Measurements from ENCODE around the gene CHN1.

The CHN1 gene

GRCh38 chr2:174785481-174785880 is 219.7 kb downstream of the CHN1 start:
- H3K36me3 ChIP-seq (ENCODE audit: control insufficient read depth, insufficient read depth, low read length): no peaks in the 10 kb centered on the region
- no peak overlapping the region for H3K4me3 ChIP-seq (ENCODE audit: low read depth, low read length)
- no peak overlapping the region for H3K27ac ChIP-seq (ENCODE audit: low read depth, low read length)
- H3K9ac ChIP-seq (ENCODE audit: low read depth, low read length): no peak overlapping the region
- H3K4me1 ChIP-seq (ENCODE audit: control insufficient read depth, insufficient read depth, low read length): peaks cover 32% of the 10 kb centered on the region
- no peaks in the 10 kb centered on the region for H3K9me3 ChIP-seq (ENCODE audit: control insufficient read depth, insufficient read depth, low read length)
- H3K27me3 ChIP-seq (ENCODE audit: control insufficient read depth, insufficient read depth, low read length): no peaks in the 10 kb centered on the region

- H3K27me3 ChIP-seq (ENCODE audit: control insufficient read depth, insufficient read depth, low read length): no peaks in the 10 kb centered on the region
- no peak overlapping the region for H3K27ac ChIP-seq (ENCODE audit: low read depth, low read length)
- no peaks in the 10 kb centered on the region for H3K9me3 ChIP-seq (ENCODE audit: control insufficient read depth, insufficient read depth, low read length)
Observed at GRCh38 chr2:174784909-174785308, 220.3 kb downstream of the CHN1 start.

GRCh38 chr2:174784316-174784715 is 220.9 kb downstream of the CHN1 start:
- Histone ChIP-seq H3K9me3 (ENCODE audit: control insufficient read depth, insufficient read depth, low read length) (no peaks in the 10 kb centered on the region), H3K36me3 (ENCODE audit: control insufficient read depth, insufficient read depth, low read length) (no peaks in the 10 kb centered on the region), H3K27ac (ENCODE audit: low read depth, low read length) (no peak overlapping the region), H3K27me3 (ENCODE audit: control insufficient read depth, insufficient read depth, low read length) (no peaks in the 10 kb centered on the region), H3K9ac (ENCODE audit: low read depth, low read length) (no peak overlapping the region), H3K4me1 (ENCODE audit: control insufficient read depth, insufficient read depth, low read length) (peaks cover 43% of the 10 kb centered on the region), H3K4me3 (ENCODE audit: low read depth, low read length) (no peak overlapping the region)

More at GRCh38 chr2:174784909-174785308, 220.3 kb downstream of the CHN1 start:
- Histone ChIP-seq H3K4me3 (ENCODE audit: low read depth, low read length) (no peak overlapping the region), H3K4me1 (ENCODE audit: control insufficient read depth, insufficient read depth, low read length) (peaks cover 37% of the 10 kb centered on the region), H3K36me3 (ENCODE audit: control insufficient read depth, insufficient read depth, low read length) (no peaks in the 10 kb centered on the region), H3K9ac (ENCODE audit: low read depth, low read length) (no peak overlapping the region)

GRCh38 chr2:174781996-174782395 is 223.2 kb downstream of the CHN1 start:
- Histone ChIP-seq H3K4me3 (ENCODE audit: low read depth, low read length) (no peak overlapping the region), H3K4me1 (ENCODE audit: control insufficient read depth, insufficient read depth, low read length) (peaks cover 34% of the 10 kb centered on the region), H3K9me3 (ENCODE audit: control insufficient read depth, insufficient read depth, low read length) (no peaks in the 10 kb centered on the region), H3K9ac (ENCODE audit: low read depth, low read length) (no peak overlapping the region), H3K36me3 (ENCODE audit: control insufficient read depth, insufficient read depth, low read length) (no peaks in the 10 kb centered on the region), H3K27me3 (ENCODE audit: control insufficient read depth, insufficient read depth, low read length) (no peaks in the 10 kb centered on the region), H3K27ac (ENCODE audit: low read depth, low read length) (no peak overlapping the region)

- Histone ChIP-seq H3K27me3 (ENCODE audit: control insufficient read depth, insufficient read depth, low read length) (no peaks in the 10 kb centered on the region), H3K4me1 (ENCODE audit: control insufficient read depth, insufficient read depth, low read length) (peaks cover 37% of the 10 kb centered on the region), H3K27ac (ENCODE audit: low read depth, low read length) (no peak overlapping the region), H3K9ac (ENCODE audit: low read depth, low read length) (no peak overlapping the region), H3K36me3 (ENCODE audit: control insufficient read depth, insufficient read depth, low read length) (no peaks in the 10 kb centered on the region), H3K4me3 (ENCODE audit: low read depth, low read length) (no peak overlapping the region), H3K9me3 (ENCODE audit: control insufficient read depth, insufficient read depth, low read length) (no peaks in the 10 kb centered on the region)
Observed at GRCh38 chr2:174781298-174781697, 223.9 kb downstream of the CHN1 start.

- Histone ChIP-seq H3K9ac (ENCODE audit: low read depth, low read length) (no peak overlapping the region), H3K4me1 (ENCODE audit: control insufficient read depth, insufficient read depth, low read length) (peaks cover 36% of the 10 kb centered on the region), H3K4me3 (ENCODE audit: low read depth, low read length) (no peak overlapping the region), H3K36me3 (ENCODE audit: control insufficient read depth, insufficient read depth, low read length) (no peaks in the 10 kb centered on the region), H3K27ac (ENCODE audit: low read depth, low read length) (no peak overlapping the region), H3K27me3 (ENCODE audit: control insufficient read depth, insufficient read depth, low read length) (no peaks in the 10 kb centered on the region), H3K9me3 (ENCODE audit: control insufficient read depth, insufficient read depth, low read length) (no peaks in the 10 kb centered on the region)
Observed at GRCh38 chr2:174780856-174781255, 224.3 kb downstream of the CHN1 start.

- peaks cover 36% of the 10 kb centered on the region for H3K4me1 ChIP-seq (ENCODE audit: control insufficient read depth, insufficient read depth, low read length)
- H3K36me3 ChIP-seq (ENCODE audit: control insufficient read depth, insufficient read depth, low read length): no peaks in the 10 kb centered on the region
- no peaks in the 10 kb centered on the region for H3K27me3 ChIP-seq (ENCODE audit: control insufficient read depth, insufficient read depth, low read length)
- no peaks in the 10 kb centered on the region for H3K9me3 ChIP-seq (ENCODE audit: control insufficient read depth, insufficient read depth, low read length)
- H3K4me3 ChIP-seq (ENCODE audit: low read depth, low read length): no peak overlapping the region
- H3K27ac ChIP-seq (ENCODE audit: low read depth, low read length): no peak overlapping the region
- no peak overlapping the region for H3K9ac ChIP-seq (ENCODE audit: low read depth, low read length)
Observed at GRCh38 chr2:174780191-174780840, 224.9 kb downstream of the CHN1 start.

GRCh38 chr2:174779361-174779928 is 225.7 kb downstream of the CHN1 start:
- Histone ChIP-seq H3K9me3 (ENCODE audit: control insufficient read depth, insufficient read depth, low read length) (no peaks in the 10 kb centered on the region), H3K4me1 (ENCODE audit: control insufficient read depth, insufficient read depth, low read length) (peaks cover 36% of the 10 kb centered on the region), H3K27ac (ENCODE audit: low read depth, low read length) (no peak overlapping the region), H3K27me3 (ENCODE audit: control insufficient read depth, insufficient read depth, low read length) (no peaks in the 10 kb centered on the region), H3K4me3 (ENCODE audit: low read depth, low read length) (no peak overlapping the region), H3K9ac (ENCODE audit: low read depth, low read length) (no peak overlapping the region), H3K36me3 (ENCODE audit: control insufficient read depth, insufficient read depth, low read length) (no peaks in the 10 kb centered on the region)

- peaks cover 38% of the 10 kb centered on the region for H3K4me1 ChIP-seq (ENCODE audit: control insufficient read depth, insufficient read depth, low read length)
- H3K27me3 ChIP-seq (ENCODE audit: control insufficient read depth, insufficient read depth, low read length): no peaks in the 10 kb centered on the region
- H3K9ac ChIP-seq (ENCODE audit: low read depth, low read length): no peak overlapping the region
- no peaks in the 10 kb centered on the region for H3K9me3 ChIP-seq (ENCODE audit: control insufficient read depth, insufficient read depth, low read length)
- H3K36me3 ChIP-seq (ENCODE audit: control insufficient read depth, insufficient read depth, low read length): no peaks in the 10 kb centered on the region
- H3K4me3 ChIP-seq (ENCODE audit: low read depth, low read length): no peak overlapping the region
- no peak overlapping the region for H3K27ac ChIP-seq (ENCODE audit: low read depth, low read length)
Observed at GRCh38 chr2:174778085-174778981, 226.8 kb downstream of the CHN1 start.

GRCh38 chr2:174777347-174778084 is 227.7 kb downstream of the CHN1 start:
- Histone ChIP-seq H3K27ac (ENCODE audit: low read depth, low read length) (no peak overlapping the region), H3K4me1 (ENCODE audit: control insufficient read depth, insufficient read depth, low read length) (peaks cover 46% of the 10 kb centered on the region), H3K9me3 (ENCODE audit: control insufficient read depth, insufficient read depth, low read length) (no peaks in the 10 kb centered on the region), H3K27me3 (ENCODE audit: control insufficient read depth, insufficient read depth, low read length) (no peaks in the 10 kb centered on the region), H3K4me3 (ENCODE audit: low read depth, low read length) (no peak overlapping the region), H3K36me3 (ENCODE audit: control insufficient read depth, insufficient read depth, low read length) (no peaks in the 10 kb centered on the region), H3K9ac (ENCODE audit: low read depth, low read length) (no peak overlapping the region)

All from HUES48 (cell line).